Measurements from ENCODE around the gene GAREM1.

GAREM1 gene

GRCh38 chr18:32459361-32460101, 11.2 kb downstream of the GAREM1 start:
- no peak for DNase-seq (ENCODE audit: low spot score)

- DNase-seq (ENCODE audit: low spot score) = no peak
These were observed 15.3 kb downstream of the GAREM1 start for GRCh38 chr18:32455361-32455760.

DNA sequence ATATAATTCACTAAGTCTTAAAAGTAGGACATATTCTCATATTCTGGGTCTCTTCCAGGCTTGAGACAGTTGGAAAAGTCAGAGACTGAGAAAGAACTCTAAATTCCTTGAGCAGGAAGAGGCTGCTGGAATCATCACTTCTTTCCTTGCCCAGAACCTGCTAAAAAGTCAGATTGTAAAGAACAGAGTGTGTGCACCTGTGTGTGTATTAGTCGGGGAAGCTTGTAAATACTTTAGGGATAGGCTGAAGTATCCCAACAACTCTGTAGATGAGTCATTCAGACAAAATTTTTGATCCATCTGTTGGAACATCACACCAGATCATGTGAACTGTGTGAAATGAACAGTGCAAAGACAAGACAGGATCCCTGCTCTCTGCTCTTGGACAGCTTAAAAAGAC, 16.1 kb downstream of the GAREM1 start:
- DNase-seq (ENCODE audit: low spot score) = no peak

GRCh38 chr18:32450874-32451273, 19.8 kb downstream of the GAREM1 start:
- no peak for DNase-seq (ENCODE audit: low spot score)

GRCh38 chr18:32450026-32450691, 20.5 kb downstream of the GAREM1 start:
- DNase-seq (ENCODE audit: low spot score) = no peak

DNA sequence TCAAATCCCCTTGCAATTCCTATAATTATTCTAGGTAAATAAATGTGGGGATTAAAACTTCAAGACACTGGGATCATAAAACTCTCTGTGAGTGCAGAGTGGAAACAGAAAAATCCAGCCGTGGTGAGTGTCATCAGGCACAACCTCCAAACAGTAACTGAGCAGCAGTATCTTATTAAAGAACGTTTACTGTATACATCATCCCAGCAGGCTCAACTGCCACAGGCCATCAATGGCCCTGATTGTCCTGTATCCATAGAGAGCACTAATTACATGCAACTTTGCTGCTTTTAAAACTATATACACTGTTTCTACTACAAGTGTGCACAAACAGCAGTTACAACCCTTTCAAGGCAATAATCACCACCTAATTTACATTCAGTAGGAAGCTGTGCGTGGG, 23.9 kb downstream of the GAREM1 start:
- DNase-seq (ENCODE audit: low spot score) = no peak

GRCh38 chr18:32445846-32446245, 24.8 kb downstream of the GAREM1 start:
- DNase-seq (ENCODE audit: low spot score) = no peak

DNA sequence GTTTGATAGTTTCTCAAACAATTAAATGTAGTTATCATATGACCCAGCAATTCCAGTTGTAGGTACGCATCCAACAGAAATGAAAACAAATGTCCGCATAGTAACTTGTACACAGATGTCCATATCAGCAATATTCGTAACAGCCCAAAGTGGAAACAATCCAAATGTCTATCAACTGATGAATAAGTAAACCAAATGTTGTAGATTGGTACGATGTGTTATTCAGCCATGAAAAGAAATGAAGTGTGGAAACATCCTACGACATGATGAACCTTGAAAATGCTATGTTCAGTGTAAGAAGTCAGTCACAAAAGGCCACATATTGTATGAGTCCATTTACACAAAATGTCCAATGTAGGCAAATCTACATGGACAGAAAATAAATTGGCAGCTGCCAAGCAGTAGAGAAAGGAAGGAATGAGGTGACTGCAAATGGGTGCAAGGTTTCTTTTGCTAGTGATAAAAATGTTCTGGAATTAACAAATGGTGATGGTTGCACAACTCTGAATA, 26.9 kb downstream of the GAREM1 start:
- DNase-seq (ENCODE audit: low spot score) = no peak

GRCh38 chr18:32443033-32443705, 27.5 kb downstream of the GAREM1 start:
- no peak for DNase-seq (ENCODE audit: low spot score)

DNA sequence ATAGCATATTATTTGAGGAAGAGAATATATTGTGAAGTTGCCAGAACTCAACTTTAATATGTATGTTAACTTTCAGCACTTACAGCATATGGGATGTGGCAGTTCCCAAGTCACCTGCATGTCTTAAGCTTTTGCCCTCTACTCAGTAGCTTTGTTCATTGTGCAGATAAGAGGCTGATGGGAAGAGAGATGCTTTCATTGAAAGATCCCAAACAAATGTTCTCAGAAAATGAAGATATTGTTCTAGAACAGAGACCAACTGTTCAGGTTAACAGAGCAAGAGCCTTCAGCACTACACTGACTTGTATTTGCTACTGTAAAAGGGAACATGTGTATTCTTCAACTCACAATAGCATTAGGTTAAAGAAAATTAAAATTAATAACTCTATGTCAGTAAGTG, 28.1 kb downstream of the GAREM1 start:
- no peak for DNase-seq (ENCODE audit: low spot score)

DNA sequence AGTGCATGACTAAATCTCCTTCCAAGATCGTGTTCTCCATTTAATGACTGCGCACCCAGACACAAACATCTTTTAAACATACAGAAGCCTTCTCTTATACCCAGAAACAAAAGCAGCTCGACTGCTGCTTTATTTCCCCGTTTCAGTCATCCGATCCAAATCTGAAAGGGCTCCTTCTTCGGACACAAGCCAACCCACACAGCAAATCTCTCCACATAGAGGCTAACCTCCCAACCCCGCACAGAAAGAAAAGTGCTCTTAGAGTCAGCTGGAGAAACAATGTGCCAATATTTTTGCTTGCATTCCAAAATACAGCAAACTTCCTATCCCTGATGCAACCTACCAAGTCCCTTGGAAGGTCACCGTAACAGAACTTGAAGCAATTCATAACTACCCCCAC, 29.1 kb downstream of the GAREM1 start:
- DNase-seq (ENCODE audit: low spot score) = no peak

GRCh38 chr18:32440518-32440917, 30.2 kb downstream of the GAREM1 start:
- DNase-seq (ENCODE audit: low spot score) = no peak

- no peak for DNase-seq (ENCODE audit: low spot score)
These were observed 30.9 kb downstream of the GAREM1 start for GRCh38 chr18:32439802-32440201.

DNA sequence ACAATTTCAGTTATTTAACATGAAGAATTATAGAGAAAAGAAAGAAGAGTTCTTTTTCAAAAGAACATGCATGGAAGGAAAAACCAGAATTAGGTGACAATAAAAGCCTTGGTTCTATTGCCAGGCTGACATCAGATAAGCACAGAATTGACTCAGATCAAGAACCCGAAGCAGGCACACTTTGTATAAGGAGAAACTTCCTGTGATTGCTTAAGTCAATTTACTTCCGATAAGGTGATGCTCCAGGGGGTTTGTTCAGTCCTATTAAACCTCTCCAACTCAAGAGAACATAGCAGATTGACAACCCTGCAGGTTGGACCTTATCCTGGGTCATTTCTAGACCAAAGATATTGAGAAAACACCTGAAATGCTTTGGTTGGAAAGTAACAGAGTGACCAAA, 31.4 kb downstream of the GAREM1 start:
- DNase-seq (ENCODE audit: low spot score) = no peak

DNA sequence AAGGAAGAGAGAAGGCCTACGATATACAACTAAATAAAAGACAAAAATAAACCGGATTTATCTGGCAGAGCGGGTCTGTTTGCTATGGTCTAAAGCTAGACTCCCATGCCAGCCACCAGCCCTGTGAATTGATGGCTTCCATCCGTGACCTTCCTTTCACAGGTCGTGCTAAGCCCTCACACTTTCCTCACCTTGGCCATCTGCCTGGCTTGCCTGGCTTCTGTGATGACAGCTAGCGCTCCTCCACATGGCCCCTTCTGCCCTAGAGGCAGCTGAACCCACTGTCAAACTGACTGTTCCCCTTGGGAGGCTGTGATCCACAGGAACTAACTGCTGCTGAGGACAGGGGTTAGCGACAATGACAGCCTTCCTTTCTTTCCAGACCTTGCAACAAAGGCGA, 32.5 kb downstream of the GAREM1 start:
- no peak for DNase-seq (ENCODE audit: low spot score)

DNA sequence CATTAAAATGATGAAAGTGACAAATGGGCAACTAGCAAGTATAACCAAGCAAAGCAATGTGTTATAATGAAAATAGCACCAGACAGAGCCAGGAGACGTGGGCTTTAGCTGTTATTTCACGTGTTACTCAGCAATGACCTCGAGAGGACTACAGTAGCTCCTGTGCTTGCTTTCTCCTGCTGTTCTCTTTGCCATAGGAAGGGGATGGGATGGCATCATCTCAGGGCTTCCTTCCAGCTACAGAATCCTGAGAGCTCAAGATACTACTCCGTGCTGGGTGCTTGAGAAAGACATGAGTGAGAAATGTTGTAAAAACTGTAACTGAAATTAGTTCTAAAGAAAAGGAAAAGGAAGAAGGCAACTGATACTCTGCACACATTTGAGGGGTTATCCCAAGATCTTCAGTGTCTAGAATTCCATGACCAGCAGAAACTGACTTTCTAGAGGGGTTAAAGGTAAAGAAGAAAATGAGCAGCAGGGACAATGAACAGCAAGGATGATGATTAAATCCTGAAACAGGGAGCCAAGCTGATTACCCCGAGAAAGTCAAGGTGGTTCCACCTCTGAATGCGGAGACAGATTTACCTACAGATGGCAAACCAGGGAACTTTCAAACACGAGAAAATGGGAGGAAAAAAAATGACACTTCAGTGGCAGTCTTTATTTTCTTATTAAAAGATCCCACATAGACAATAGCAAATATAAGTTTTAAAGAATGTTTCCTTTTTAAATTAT, 33.4 kb downstream of the GAREM1 start:
- DNase-seq (ENCODE audit: low spot score) = no peak

GRCh38 chr18:32435631-32436500, 34.8 kb downstream of the GAREM1 start:
- DNase-seq (ENCODE audit: low spot score) = no peak

GRCh38 chr18:32431753-32432152, 38.9 kb downstream of the GAREM1 start:
- no peak for DNase-seq (ENCODE audit: low spot score)

- DNase-seq (ENCODE audit: low spot score) = no peak
These were observed 41.3 kb downstream of the GAREM1 start for GRCh38 chr18:32429402-32429801.

DNA sequence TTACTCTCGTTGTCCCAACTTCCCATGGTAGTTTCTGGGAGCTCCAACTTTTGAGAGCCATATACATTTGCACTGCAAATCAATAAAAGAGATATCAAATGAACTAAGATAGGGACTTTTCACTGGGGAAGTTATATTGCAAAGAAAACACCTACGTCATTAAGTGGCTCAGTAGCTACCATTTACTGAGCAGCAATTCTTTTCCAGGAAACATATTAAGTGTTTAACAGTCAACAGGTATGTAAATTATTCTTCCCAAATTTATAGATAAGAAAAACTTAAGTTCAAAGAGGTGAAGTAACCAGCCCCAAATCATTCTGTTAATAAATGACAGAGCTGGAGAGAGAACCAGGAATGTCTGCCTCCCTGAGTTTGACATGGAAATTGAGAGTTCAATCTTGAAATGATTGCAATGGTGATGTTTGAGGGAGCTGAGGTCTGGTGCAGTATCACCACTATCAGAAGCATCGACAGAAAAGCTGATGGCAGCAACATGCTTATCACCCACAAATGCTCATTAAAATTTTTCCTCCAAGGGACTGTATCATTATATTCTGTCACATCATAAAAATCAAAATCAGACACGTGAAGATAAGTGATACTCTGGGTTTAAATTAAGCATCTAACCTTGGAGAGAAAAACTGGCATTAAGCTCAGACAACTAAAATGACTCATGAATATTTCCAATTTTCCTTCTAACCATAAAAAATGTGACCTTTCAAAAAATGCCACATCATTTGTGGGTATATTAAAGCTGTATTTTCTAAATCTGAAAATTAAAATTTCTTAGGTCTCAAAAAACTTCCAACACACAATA, 43.4 kb downstream of the GAREM1 start:
- no peak for DNase-seq (ENCODE audit: low spot score)

- DNase-seq (ENCODE audit: low spot score) = no peak
These were observed 45.2 kb downstream of the GAREM1 start for GRCh38 chr18:32425466-32425865.
